DMS114 treated with DMSO at 0.1 percent for 48 hours (cell line): ENCODE data around the gene STOM.

Experiments
- DNase-seq: peaks from one replicate; lab custom pipeline; 2025; ENCODE audit not compliant: unreplicated experiment; lab: John Stamatoyannopoulos, UW

The STOM gene

DNA sequence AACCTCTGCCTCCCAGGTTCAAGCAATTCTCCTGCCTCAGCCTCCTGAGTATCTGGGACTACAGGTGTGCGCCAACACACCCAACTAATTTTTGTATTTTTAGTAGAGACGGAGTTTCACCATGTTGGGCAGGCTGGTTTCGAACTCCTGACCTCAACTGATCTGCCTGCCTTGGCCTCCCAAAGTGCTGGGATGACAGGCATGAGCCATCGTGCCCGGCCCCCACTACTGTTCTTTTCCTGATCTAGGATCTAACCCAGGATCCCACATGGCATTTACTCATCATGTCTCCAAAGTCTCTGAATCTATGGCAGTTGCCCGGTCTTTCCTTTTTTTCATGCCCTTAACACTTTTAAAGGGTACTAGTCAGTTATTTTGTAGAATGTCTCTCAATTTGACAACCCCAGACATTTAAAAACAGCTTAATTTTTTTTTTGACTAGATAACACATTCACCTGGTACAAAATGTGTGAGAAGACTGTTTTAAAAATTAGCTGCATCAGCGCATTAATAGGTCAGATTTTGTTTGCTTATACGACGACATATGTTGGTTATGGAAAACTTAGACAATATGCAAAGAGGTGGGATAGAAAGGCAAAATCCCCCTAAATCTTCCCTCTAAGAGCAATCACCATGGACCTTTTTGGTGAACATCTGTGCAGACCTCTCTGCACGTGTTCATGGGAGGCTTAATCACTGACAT is 46.5 kb downstream of the STOM start:
- DNase-seq, result no peak

DNA sequence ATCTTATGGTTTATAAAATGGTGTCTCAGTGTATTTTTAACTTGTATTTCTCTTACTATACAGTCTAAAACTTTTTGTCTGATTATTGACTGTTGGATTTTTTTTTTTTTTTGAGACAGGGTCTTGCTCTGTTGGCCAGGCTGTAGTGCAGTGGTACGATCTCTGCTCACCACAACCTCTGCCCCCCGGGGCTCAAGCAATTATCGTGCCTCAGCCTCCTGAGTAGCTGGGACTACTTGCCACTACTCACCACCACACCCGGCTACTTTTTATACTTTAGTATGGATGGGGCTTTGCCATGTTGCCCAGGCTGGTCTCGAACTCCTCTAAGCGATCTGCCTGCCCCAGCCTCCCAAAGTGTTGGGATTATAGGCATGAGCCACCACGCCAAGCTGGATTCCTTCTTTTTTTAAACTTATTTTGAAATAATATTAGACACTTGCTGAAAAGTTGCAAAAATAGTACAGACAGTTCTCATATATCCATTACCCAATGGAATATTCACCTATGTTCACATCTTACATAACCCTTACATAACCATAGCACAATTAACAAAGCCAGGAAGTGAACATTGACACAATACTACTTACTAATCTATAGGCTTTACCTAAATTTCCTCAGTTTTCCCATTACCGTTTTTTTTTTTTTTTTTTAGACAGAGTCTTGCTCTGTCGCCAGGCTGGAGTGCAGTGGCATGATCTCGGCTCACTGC is 47.2 kb downstream of the STOM start:
- DNase-seq, result no peak

DNA sequence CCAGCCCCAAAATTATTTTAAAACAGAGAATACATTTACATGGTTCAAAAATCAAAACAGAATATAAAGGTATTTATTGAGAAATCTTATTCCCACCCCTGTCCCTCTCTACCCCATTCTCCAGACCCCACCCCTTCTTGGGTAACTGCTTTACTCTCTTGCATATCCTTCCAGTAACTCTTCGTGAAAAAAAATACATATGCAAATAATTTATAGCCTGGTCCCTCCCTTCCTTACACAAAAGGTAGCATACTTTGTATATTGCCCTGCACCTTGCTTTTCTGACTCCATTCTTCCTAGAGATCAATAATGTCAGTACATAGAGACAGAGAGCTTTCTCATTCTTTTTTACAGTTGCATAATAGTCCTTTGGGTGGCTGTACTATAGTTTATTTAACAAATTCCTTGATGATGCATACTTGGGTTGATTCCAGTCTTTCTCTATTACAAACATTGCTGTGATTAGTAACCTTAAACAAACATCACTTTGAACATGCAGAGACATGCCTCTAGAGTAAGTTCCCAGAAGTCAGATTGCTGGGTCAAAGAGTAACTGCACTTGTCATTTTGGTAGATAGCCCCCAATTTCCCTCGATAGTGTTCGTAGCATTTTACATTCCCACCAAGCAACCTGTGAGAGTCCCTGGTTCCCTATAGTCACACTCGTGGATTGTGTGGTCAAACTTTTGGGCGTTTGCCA is 47.9 kb downstream of the STOM start:
- no peak for DNase-seq

DNA sequence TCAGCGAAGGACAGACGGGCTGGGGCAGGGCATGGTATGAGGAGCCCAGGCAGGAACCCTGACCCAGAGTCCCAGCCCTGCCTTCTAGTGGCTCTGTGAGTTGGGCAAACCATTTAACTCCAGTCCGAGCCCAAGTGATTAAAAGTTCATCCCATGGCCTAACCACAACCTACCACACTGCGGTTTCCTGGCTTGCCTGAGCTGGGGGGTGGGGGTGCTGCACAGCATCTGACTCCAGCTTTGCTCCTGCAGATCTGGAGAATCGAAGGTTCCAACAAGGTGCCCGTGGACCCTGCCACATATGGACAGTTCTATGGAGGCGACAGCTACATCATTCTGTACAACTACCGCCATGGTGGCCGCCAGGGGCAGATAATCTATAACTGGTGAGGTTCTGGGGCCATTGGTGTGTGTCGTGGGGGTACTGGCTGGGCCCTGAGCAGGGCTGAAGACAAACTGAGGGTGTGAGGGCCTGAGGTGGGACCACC is 49.0 kb downstream of the STOM start:
- DNase-seq, result no peak

DNA sequence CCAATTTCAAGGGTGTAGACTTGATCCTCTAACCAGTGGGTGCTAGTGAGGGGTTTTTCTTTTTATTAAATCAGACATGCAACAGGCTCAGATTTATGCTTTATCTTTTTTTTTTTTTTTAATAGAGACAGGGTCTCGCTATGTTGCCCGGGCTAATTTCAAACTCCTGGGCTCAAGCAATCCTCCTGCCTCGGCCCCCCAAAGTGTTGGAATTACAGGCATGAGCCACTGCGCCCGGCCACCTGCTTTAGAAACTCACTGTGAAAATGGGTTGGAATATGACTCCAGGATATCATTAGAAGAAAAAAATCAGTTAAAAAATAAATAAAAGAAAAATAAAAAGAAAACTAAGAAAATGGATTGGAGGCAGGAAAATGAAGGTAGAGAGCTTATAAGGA is 50.7 kb downstream of the STOM start:
- DNase-seq, result no peak

DNA sequence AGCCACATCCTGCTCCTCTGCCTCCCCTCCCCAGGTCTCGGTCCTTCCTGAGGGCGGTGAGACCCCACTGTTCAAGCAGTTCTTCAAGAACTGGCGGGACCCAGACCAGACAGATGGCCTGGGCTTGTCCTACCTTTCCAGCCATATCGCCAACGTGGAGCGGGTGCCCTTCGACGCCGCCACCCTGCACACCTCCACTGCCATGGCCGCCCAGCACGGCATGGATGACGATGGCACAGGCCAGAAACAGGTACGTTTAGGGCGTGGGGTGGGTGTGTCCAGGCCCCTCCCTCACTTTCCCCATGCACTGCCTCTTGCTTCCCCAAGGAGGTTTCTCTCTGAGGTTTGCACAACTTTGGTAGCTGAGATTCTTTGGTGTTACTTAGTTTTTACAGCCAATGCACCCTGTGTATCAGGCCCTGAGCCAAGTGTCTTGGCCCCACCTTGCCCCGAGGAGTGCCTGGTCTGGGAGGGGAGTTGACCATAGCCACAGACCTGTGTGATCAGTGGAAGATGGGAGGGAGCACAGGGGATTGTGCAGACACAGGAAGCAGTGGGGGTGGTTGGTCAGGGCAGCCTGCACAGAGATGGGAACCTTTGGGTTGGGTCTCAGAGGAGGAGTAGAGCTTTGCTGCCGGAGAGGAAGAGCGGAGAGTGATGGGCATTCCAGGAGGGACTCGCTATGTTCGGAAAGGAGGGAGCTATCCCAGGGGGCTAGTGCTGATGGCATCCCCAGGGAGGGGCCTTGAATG is 51.2 kb downstream of the STOM start:
- no peak for DNase-seq

DNA sequence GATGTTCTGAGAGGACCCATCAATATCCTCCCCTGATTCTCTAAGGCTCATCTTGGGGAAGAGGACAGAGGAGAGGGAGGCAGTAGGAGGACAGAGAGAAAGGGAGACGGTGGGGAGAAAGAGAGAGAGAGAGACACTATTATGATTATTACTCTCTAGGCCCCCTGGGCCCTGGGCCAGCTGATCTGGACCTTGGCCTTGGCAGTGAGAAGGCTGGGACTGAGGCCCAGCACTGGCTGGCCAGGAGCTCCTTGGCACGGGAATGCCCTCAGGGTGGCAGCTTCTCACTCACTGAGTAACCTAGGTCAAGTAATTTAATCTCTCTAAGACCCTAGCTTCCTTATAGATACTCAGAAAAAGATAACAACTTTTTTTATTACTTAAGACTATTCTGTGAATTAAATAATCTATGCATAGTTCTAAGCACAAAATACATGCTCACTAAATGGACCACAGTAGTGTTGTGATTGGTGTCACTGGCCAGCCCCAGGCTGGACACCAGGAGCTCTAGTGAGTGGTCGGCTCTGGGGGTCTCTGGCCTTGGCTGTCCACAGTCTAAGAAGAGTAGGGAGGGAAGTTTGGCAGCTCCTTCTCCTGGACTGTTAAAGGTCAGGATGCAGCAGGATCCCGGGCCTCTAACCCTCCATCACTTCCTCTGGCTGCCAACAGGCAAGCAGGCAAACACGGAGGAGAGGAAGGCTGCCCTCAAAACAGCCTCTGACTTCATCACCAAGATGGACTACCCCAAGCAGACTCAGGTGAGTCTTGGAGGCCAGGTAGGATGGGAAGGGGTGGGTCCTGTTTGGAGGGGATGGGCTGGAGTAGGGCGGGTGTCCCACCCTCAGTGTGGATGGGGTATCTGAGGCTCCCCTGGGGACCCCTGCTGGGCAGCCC is 52.1 kb downstream of the STOM start:
- no peak for DNase-seq

DNA sequence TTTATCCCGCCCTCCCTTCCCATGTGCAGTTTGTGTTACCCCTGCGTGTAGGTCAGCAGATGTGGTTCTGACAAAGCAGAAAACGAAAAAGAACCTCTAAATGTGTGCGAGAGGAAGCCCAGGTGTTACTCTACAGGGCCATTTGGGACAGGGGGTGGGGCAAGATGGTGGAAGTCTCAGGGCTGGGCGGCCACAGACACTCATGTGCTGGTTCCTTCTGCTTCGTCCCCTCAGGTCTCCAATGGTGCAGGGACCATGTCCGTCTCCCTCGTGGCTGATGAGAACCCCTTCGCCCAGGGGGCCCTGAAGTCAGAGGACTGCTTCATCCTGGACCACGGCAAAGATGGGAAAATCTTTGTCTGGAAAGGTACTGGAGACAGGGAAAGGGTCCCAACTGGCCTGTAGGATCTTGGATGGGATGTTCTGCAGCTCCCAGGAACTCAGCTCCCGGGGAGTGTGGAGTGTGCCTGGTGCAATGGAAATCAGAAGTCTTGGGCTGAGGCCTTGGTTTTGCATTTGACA is 53.1 kb downstream of the STOM start:
- no peak for DNase-seq

DNA sequence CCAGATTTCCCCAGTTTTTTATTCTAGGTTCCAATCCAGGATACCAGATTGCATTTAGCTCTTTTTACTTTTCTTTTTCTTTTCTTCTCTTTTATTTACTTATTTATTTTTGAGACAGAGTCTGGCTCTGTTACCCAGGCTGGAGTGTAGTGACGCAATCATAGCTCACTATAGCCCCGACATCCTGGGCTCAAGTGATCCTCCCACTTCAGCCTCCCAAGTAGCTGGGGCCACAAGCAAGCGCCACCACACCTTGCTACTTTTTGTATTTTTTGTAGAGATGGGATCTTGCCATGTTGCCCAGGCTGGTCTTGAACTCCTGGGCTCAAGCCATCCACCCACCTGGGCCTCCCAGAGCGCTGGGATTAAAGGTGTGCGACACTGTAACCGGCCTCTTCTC is 53.7 kb downstream of the STOM start:
- no peak for DNase-seq

DNA sequence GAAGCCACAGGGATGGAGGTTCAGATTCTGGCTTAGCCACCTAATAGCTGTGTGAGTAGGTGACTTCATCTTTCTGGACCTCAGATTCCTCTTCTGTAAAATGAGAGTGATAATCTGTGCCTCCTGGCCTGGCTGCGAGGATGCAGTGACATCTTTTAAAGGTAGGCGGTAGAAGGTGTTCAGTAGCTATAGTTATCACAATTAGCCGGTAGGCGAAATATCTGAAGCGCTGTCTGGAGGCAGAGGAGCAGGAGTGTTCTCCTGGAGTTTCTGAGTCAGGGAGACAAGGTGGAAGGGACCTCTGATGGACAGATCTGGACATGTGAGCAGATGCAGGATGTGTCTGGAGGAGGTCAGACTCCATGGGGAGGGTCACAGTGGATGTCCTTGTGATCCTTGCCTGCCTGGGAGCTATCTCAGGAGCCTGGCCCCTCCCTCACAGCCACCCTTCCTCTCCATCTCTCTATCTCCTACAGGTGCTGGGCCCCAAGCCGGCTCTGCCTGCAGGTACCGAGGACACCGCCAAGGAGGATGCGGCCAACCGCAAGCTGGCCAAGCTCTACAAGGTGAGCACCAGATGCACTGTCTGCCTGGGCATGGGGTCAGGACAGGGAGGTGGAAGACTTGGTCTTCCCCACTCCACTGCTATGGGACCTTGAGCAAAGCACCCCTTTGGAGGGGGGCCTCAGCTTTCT is 56.4 kb downstream of the STOM start:
- no peak for DNase-seq

DNA sequence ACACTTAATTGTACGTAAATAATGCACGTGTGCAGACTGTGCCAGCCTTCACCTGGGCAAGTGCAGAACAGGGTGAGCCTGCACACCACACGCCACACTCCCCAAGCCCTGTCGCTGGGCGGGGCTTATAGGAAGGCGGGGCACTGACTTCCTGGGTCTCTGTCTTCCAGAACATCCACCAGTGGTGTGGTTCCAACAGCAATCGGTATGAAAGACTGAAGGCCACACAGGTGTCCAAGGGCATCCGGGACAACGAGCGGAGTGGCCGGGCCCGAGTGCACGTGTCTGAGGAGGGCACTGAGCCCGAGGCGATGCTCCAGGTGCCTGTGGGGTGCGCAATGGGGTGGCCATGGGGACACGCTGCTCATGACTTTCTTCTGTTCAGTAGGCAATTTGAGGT is 57.9 kb downstream of the STOM start:
- DNase-seq, result no peak

DNA sequence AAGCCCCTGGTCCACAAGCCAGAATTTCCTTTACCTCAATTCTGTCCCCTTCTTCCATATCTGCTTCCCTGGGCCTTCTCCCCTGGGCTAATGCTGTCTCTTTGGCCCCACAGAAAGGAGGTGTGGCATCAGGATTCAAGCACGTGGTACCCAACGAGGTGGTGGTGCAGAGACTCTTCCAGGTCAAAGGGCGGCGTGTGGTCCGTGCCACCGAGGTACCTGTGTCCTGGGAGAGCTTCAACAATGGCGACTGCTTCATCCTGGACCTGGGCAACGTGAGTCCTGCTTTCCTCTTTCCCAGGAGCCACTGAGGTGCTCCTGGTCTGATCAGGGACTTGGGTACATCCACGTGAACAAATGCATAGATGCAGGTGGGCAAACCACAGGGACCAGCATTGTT is 59.5 kb downstream of the STOM start:
- DNase-seq, result no peak

DNA sequence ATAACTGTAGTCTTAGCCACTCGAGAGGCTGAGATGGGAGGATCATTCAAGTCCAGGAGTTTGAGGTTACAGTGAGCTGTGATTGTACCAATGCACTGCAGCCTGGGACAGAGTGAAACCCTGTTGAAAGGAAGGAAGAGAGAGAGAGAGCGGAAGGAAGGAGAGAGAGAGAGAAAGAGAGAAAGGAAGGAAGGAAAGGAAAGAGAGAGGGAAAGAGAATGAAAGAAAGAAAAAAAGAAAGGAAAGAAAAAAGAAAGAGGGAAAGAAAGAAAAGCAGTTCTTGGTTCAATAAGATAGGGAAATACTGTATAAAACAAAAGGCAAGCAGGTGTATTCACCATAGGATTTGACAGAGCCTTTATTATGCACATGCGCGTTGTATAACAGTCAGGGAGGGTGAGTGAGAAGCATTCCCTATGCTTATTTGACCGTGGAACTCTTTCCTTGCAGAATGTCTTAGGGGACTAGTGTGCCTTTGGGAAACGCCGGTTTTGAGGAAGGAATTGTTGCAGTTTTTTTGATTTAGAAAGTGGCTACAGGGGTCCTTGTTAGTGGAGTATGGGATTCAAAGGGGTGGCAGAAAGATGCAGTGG is 60.1 kb downstream of the STOM start:
- no peak for DNase-seq

DNA sequence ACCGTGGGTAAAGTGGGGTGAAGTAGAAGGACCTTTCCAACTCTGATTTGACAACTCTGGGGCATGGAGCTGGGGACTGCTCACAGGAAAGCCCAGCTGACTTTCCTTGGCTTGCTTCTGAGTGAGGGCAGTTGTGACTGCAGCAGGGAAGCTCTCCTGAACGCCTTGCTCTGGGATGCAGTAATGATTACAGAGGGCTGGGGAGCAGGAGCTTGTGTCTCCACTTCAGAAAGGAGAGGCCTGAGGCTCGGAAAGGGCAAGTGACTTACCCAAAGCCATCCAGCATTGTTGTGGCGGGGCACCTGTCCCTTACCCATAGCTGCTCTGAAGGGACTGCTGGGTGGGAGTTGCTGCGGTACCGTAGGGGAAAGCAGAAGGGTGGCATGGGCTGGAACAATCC is 60.9 kb downstream of the STOM start:
- DNase-seq, result no peak

DNA sequence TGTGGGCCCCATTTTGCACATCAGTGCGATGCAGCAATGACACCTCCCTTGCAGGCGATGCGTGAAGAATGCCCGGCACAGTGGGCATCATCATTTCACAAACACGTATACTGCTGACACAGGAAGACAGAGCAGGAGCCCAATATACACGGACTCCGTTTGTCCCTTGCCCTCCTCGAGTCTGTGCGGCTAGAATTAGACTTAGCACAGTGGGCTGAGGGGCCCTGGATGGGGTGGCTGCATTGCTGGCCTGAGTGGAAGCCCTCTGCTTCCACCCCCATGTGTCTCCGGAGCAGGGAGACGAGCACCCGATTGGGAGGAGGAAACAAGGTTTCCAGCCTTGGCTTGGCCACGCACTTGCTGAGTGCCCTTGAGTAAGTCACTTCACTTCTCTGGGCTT is 61.3 kb downstream of the STOM start:
- DNase-seq, result no peak

DNA sequence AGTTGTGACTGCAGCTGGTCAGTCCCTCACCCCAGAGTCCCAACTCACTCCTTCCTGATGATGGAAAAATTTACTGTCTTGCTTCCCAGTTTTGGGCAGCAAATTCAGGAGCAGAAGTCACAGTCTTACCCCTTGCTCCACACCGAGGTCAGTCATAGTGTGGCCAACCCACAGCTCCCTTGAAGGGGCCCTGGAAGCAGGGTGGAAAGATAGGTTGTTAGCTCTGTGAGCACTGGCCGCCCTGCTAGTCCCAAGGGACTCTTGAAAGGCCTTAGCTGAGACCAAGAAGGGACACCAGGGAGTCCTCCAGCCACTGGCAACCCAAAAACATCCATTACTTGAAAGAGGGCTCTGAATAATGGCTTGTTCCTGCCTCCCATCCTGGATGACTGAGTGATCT is 62.1 kb downstream of the STOM start:
- no peak for DNase-seq

DNA sequence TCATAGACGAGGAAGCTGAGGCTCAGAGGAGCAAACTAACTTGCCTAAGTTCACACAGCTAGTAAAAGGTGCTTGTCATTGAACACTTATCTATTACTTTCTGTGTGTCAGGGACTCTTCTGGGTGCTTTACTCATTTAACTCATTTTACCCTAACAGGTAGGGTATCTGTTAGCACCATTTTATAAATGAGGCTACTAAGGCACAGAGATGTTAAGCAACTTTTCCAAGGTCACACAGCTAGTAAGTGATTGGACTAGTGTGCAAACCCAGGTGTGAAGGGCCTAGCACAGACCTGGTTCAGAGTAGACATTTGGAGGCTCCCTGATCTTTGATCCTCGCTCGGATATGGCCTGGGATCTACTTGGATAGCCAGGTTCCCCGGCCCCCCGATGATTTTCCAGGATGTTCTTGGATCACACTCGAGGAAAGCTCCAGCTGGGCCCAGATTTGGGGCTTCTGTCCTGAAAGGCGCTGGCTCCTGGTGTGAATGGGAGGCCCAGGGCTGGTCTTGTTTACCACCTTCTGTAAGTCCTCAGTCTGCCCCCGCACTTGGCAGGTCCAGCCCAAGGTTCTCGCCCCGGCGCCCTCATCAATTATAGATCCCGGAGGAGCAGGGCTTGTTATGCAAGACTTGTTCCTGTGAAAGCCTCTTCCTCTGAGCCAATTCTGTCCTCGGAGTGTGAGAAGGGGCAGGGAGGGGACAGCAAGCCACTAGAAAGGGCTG is 64.6 kb downstream of the STOM start:
- no peak for DNase-seq

DNA sequence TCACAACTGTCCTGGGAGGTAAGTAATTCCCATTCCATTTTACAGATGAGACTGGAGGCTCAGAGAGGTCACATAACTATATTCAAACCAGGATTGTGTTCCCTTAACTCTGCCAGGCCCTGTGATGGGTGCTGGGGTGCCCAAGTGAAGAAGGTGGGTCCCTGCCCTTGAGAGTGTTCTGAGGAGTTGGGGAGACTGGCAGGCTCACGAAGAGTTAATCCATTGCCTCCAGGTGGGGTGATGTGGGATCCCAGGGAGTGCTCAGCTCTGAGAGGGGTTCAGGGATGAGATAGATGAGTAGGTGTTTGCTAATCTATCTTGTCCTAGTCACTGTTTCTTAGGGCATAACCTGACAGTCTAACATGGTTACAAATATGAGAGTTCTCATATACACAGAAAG is 65.3 kb downstream of the STOM start:
- no peak for DNase-seq
